NCI-H2196 (cell line): ENCODE results near the gene ZNF830.
"Not testable (repeated sequence)": the region's sequence is repeated elsewhere in the genome, so short reads cannot be mapped to it uniquely, and the experiment has no call there.

Experiments used
- DNase-seq: peaks from one replicate; lab custom pipeline; 2025; ENCODE audit not compliant: unreplicated experiment; lab: John Stamatoyannopoulos, UW

The ZNF830 gene

GRCh38 chr17:34961093-34961911 lies at the start of gene ZNF830, which contains the start of gene CCT6B:
Gene ZNF830 (plus strand): TSS chr17:34961540. CDS start chr17:34961567, 27 bp downstream.
Gene CCT6B (minus strand): TSS chr17:34961460. CDS start chr17:34961393, 67 bp downstream.
- DNase-seq, result peak; percentile 75

GRCh38 chr17:34913001-34913400 lies 48.3 kb upstream of the ZNF830 start:
- no peak for DNase-seq

DNA sequence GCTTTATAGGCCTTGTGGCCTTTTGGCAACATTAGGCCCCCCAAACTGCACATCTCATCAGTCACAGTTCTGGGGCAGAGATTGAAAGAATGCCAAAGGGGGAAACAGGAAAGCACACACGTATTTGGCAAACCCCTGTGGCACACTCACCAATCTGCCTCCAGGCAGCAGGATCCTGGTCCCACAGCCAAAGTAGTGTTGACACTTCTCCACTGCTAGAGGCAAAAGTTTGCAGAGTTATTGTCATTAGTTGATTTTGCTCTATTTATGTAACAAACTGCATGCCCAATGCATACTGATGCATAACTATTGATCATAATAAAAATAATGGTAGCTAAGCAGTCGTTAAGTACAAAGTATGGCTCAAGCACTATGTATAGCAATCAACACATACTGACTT lies 45.2 kb upstream of the ZNF830 start:
- DNase-seq, result no peak

DNA sequence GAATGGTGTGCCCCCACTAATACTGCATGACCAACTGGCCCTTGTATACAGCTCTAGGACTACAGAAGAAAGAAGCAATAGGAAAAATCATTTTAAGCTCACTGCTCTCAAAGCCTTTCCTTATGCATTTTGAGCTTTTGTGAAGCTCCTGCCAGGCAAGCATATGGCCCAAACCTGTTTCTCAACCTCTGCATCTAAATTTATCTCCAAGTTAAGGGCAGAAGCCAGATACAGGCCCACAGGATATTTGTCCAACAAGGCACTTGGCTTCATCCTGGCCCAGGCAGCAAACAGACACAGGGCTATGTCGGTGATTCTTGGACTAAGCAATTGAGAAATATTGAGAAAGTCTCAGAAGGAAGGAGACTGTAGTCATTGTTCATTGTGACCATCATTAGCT lies 44.0 kb upstream of the ZNF830 start:
- no peak for DNase-seq

- no peak for DNase-seq
Measured at GRCh38 chr17:34920676-34921075, 40.7 kb upstream of the ZNF830 start.

DNA sequence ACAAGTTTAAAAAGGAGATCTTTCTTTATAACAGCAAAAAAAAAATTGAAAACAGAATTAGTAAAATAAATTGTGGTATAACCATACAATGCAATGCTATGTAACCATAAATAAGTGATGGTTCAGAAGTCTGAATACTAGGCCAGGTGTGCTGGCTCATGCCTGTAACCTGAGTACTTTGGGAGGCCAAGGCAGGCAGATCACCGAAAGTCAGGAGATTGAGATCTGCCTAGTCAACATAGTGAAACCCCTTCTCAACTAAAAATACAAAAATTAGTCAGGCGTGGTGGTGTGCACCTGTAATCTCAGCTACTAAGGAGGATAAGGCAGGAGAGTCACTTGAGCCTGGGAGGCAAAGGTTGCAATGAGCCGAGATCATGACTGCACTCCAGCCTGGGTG lies 34.7 kb upstream of the ZNF830 start:
- DNase-seq, result no peak

DNA sequence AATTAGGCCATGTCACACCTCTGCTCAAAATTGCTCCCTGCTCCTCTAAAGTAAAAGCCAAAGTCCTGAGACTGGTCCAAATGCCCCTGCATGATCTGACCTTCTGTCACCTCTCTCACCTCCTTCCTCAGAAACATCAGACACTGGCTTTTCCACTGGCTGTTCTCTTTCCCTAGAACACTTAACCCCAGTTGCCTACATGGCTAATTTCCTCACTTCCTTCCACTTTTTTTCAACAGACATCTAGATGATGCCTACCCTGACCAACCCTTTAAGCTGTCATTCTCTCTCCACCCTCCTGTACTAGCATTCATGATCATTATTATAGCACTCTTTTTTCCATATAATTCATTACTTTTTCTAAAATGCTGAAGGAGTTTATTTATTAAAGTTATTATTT lies 31.1 kb upstream of the ZNF830 start:
- no peak for DNase-seq

GRCh38 chr17:34950780-34951179 lies 10.6 kb upstream of the ZNF830 start:
- not testable (repeated sequence) for DNase-seq

DNA sequence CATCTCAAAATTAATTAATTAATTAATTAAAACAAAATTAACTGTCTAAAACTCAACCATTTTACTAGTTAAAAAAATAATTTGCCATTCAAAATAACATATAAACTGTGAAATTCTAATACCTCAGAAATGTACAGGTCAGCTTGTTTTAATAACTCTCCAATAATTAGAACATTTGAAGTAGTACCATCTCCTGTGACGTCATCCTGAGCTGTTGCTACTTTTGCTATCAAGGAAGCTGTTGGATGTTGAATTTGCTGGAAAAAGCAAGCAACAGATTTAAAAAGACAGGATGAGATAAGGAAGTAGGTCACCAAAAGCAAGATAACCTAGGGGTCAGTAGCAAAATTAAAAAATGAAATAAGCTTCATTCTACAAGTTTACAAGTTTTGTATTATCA lies 2.9 kb upstream of the ZNF830 start:
- DNase-seq, result no peak

- DNase-seq, result no peak
Measured at GRCh38 chr17:34974179-34974578, 12.8 kb downstream of the ZNF830 start.

- no peak for DNase-seq
Measured at GRCh38 chr17:34974794-34975785, 13.8 kb downstream of the ZNF830 start.

- DNase-seq, result no peak
Measured at GRCh38 chr17:34979153-34979552, 17.8 kb downstream of the ZNF830 start.

DNA sequence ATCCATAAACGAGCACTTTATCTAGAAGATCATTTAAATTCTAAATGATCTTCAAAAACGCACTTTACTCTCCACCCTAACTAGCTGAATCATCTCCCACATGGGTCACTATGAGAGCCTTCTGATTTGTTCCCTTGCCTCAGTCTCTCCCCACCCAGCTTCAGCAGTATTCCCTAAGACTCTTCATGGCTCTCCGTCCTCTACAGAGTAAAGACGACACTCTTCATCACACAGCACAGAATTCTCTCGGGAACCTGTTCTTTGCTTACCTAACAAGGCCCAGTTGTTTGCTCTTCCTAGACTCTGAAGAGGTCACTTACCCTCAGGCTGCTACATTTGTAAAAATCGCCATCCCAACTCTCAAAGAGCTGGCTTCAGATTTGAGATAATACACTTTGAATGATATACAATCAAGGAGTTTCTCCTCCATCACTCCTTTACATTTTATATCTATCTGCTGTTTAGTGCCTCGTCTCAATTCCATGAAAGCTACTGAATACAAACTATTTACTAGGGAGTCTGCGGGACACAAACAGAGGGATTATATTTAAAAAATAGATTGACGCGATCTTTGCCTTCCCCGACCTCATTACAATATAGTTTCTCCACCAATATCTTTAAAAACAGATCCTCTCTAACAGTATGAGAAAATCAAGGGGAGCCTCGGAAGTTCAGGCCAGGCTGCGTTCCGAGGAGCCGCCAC lies 18.5 kb downstream of the ZNF830 start:
- no peak for DNase-seq

DNA sequence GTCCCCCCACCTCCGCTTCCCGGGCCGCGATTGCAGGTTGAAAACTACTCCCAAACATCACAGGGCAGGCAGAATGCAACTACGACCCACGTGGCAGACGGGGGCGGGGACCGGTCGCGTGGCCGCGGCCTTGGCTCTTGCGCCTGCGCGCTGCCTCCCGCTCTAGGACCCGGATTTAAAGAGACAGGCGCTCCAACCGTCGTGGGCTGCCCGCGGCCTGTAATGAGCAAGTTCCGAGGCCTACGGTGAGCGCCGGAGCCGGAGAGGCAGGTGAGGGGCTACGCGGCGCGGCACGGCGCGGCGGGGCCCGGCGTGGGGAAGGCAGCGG lies 19.0 kb downstream of the ZNF830 start, which contains the start of gene LIG3:
LIG3 (plus strand) TSS at position 160 of the 328 bp plus-strand sequence. CDS start 2,494 bp downstream, outside the sequence.
- peak; percentile 70 for DNase-seq

DNA sequence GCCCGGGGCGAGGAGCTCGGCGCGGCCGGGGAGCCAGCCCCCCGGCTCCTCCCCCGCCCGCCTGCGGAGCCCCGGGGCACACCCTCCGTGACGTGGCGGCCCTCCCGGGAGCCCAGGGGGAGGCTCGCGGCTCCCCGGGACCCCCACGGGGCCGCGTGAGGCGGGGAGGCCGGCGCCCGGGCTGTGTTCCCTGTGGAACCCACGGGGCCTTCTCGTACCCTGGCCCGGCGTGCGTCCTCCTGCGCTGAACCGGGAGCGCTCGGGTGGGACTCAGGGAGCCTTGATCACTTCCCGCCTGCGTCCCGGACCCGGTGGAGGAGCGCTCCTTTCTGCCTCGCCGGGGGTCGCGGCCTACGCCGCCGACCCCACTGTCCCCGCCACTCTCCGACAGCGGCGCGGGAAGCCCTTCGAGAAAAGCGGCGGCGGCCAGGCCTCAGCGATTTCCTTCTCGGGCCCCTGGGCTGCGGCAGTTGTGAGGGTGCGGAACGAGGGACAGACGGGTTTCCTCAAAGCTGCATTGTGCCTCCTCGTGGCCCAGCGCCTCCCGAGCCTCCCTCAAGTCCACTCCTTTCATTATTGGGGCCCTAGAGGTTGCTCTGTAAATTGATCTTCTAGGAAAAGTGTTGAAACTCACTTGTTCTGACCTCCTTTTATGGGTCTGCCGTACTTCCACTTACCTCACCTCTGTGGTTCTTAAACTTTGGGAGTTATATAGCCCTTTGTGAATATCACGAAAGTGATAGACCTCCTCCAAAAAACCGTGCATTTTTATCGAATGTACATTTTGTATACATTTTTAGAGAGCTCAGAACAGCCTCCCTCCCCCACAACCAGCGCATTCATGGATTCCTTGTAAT lies 19.6 kb downstream of the ZNF830 start:
- peak; percentile 20 for DNase-seq

- DNase-seq, result no peak
Measured at GRCh38 chr17:34981538-34982241, 20.4 kb downstream of the ZNF830 start.

GRCh38 chr17:34987232-34987631 lies 25.9 kb downstream of the ZNF830 start:
- no peak for DNase-seq

- DNase-seq, result no peak
Measured at GRCh38 chr17:34988644-34989043, 27.3 kb downstream of the ZNF830 start.

GRCh38 chr17:34989473-34989872 lies 28.1 kb downstream of the ZNF830 start:
- DNase-seq, result no peak
